Measurements from ENCODE around the gene ENOX2.

ENOX2 gene

GRCh38 chrX:130696542-130696941 is 206.5 kb downstream of the ENOX2 start:
- no peak for DNase-seq

- DNase-seq, result no peak
Measured at GRCh38 chrX:130695931-130696330, 207.1 kb downstream of the ENOX2 start.

GRCh38 chrX:130694983-130695382 is 208.0 kb downstream of the ENOX2 start:
- no peak for DNase-seq

GRCh38 chrX:130691576-130691975 is 211.4 kb downstream of the ENOX2 start:
- DNase-seq, result no peak

- no peak for DNase-seq
Measured at GRCh38 chrX:130688360-130688759, 214.6 kb downstream of the ENOX2 start.

GRCh38 chrX:130682990-130683389 is 220.0 kb downstream of the ENOX2 start:
- no peak for DNase-seq

DNA sequence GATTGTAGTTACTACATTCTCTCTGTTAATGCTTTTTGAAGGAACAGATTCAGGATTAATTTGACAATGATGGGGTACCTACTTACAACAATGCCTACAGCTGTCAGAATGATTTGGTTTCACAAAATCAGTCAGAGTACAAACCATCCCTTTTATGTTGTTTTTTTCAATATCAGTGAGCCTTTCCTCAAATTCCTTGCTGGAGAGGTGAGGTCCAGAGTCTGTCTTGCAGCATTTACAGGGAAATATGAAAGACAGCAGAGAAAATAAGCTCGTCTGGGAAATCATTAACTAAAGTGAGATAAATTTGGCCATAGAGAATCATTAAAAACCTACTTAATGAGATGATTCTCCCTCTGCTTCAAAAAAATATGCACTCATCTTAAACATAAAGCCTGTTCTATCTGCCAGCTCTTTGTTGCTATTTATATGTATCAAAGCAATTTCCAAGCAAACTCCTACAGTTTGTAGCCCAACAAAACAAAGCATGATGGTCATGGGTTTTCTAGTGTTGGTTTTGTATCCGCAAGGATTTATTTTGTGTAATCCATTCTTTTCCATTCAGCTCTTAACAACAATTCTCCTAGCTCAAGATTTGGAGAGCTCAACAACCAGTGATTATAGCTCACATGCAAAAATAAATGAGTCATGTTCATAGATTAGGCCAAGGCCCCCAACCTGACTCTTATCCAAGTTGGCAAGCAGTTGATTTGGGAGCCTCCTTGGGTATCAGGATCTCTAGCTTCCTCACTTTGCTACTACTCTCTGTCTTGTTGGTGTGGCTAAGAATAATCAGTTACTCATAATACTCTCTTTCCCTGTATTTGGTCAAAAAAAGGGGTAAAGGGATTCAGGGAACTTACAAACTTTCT is 222.6 kb downstream of the ENOX2 start:
- no peak for DNase-seq

- no peak for DNase-seq
Measured at GRCh38 chrX:130676861-130677260, 226.1 kb downstream of the ENOX2 start.

- no peak for DNase-seq
Measured at GRCh38 chrX:130672214-130672613, 230.8 kb downstream of the ENOX2 start.

DNA sequence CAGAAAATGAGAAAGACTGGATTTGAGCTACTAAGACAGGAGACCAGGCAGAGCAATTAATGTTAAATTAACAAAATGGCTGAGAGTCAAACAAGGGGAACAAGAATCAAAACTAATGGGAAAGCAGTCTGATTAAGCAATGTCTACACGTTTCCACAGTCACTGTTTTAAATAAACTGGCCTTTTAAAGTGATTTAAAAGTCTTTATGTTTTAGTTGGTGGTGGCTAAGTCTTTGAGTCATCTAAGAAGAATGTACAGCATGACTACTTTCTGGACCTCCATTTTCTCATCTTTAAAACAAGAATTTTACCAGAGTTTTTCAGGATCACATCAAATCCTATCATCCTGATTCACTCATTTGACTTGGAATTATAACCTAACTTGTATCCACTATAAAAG is 233.8 kb downstream of the ENOX2 start:
- DNase-seq, result no peak

DNA sequence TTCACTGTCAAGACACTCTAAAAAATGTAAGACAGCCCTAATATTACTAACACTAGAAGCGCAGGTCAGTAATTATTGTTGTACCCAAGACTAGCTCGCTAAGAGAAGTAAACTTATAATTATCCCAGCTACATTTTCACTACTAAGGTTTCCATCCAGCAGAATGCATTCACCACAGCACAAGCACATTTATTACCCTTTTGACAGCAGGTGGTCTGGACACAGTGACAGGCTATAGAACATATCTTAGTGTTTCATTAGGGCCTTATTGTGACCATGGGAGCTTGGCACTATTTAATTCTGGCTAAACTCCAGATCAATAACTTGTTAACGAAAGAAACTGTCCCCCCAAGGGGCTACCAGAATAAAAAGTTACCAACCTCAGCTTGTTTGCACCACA is 237.7 kb downstream of the ENOX2 start:
- no peak for DNase-seq

- no peak for DNase-seq
Measured at GRCh38 chrX:130658310-130658709, 244.7 kb downstream of the ENOX2 start.

GRCh38 chrX:130654409-130654950 is 248.5 kb downstream of the ENOX2 start:
- no peak for DNase-seq

GRCh38 chrX:130652824-130653578 is 250.0 kb downstream of the ENOX2 start:
- DNase-seq, result no peak

- DNase-seq, result no peak
Measured at GRCh38 chrX:130649738-130650137, 253.3 kb downstream of the ENOX2 start.

DNA sequence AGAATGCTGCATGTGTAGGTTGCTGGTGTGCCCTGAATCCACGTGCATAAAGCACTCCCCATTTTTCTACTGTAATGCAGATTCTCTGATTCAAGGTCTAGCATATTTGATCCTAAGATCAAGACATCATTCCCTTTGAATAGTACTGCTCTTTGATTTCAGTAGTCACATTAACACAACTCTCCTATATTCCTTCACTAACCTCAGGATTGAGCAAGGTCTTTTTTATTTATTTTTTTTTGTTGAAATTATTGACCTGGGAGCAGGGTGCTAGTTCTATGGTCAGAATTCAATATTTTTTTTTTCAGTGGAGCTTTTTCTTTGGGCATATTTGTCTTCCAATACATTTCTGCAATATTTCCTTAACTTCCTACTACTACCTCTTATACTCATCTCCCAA is 255.5 kb downstream of the ENOX2 start:
- DNase-seq, result no peak

GRCh38 chrX:130645955-130646583 is 256.9 kb downstream of the ENOX2 start:
- DNase-seq, result no peak

GRCh38 chrX:130637591-130637990 is 265.4 kb downstream of the ENOX2 start:
- DNase-seq, result no peak

GRCh38 chrX:130636277-130636676 is 266.7 kb downstream of the ENOX2 start:
- DNase-seq, result no peak

DNA sequence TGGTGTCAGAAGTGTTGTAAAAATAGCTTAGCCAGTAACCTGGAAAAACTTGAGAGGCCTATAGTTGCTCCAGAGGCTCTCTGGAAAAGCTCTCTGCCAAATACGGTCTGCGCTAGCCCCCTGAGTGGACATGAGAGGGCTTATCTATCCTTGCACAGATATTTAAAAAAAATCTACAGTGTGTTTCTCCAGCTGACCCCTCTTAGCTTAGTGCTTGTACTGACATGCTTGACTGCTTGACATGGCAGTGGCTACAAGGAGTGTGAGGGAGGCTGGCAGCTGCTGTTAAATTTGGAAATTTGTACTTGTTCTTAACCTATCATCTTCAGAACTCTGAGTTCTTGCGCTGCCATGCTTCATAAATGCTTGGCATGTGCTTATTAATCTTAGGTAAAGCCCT is 272.0 kb downstream of the ENOX2 start:
- no peak for DNase-seq

GRCh38 chrX:130628516-130628915 is 274.5 kb downstream of the ENOX2 start:
- no peak for DNase-seq

GRCh38 chrX:130626521-130626920 is 276.5 kb downstream of the ENOX2 start:
- no peak for DNase-seq

DNA sequence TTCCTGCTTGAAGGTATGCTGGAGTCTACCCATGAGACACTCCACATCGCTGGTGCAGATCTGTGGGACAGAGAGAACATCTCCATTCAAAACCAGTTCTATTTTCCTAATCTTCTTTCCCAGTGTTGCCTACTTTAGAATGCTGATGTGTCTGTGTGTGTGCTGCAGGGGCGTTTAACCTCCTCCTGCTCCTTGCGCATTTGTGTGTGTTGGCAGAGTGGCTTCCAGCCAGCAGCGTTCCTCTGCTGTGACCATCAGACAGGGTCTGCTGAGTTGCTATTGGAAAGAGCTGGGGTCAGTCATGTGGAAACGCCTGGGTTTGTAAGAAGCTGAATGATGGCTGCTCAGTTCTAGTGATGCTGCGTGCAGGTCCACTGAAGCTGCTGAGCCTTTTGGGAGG is 277.6 kb downstream of the ENOX2 start:
- no peak for DNase-seq

All from CD4-positive, alpha-beta T cell treated with Interferon alpha-2 for 1 hour (primary cell).